CD4-positive, alpha-beta T cell treated with Interferon gamma for 1 hour (primary cell): ENCODE data around the gene MYO3B.

Source experiments
- DNase-seq: peaks from one replicate; pipeline ENCODE4 v3.0.0-alpha.2; 2020

The MYO3B gene

GRCh38 chr2:170213651-170214050 lies 35.7 kb downstream of the MYO3B start:
- no peak for DNase-seq

GRCh38 chr2:170214309-170214948 lies 36.5 kb downstream of the MYO3B start:
- DNase-seq = no peak

DNA sequence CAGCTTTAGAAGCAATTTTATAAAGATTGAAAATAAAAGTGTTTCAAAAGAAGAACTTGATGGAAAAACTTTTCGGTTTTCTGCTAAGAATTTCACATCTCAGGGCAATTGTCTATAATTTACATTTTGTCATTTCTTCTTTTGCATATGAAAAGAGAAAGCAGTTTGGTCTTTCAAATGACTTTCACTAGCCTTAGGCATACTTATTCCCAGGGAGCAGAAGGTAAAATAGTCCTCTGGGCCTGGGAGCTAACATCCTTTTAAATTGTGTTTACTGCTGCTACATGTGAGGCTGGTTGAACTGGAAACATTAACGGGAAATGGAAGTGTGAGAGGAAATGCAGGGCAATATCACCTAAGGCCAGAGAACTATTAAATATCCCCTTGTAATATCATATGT lies 37.1 kb downstream of the MYO3B start:
- DNase-seq = no peak

- DNase-seq = no peak
Measured at GRCh38 chr2:170216428-170216827, 38.5 kb downstream of the MYO3B start.

DNA sequence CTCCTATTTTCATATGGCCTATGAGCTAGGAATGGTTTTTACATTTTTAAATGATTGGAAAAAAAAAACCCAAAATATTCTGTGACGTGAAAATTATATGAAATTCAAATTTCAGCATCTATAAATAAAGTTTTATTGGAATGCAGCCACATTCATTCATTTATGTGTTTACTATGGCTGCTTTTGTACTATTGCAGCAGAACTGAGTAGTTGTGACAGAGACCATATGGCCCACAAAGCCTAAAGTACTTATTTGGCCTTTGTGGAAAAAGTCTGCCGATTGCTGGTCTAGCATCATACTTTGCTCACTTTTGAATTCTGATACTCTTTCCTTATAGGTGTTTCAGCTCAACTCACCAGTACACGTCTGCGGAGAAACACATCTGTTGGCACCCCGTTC lies 39.0 kb downstream of the MYO3B start:
- no peak for DNase-seq

GRCh38 chr2:170217778-170218251 lies 39.9 kb downstream of the MYO3B start:
- DNase-seq = no peak

- DNase-seq = no peak
Measured at GRCh38 chr2:170218456-170218855, 40.5 kb downstream of the MYO3B start.

DNA sequence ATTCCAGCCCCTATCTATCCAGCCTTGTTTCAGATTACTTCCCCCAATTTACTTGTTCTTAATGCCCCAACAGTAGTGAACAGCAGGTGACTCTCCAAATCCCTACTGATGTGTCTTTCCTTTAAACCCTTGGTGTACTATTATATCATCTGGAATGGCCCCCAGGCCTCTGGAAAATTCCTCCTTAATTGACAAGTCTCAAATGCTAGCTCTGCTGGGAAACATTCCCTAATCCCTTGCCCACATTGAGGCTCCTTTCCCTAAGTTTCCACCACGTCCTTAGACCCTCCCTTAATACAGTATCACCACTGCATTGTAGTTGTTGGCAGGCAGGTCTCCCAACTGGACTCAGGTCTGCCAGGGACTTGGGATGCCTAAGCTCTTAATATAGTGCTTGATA lies 41.0 kb downstream of the MYO3B start:
- DNase-seq = no peak

DNA sequence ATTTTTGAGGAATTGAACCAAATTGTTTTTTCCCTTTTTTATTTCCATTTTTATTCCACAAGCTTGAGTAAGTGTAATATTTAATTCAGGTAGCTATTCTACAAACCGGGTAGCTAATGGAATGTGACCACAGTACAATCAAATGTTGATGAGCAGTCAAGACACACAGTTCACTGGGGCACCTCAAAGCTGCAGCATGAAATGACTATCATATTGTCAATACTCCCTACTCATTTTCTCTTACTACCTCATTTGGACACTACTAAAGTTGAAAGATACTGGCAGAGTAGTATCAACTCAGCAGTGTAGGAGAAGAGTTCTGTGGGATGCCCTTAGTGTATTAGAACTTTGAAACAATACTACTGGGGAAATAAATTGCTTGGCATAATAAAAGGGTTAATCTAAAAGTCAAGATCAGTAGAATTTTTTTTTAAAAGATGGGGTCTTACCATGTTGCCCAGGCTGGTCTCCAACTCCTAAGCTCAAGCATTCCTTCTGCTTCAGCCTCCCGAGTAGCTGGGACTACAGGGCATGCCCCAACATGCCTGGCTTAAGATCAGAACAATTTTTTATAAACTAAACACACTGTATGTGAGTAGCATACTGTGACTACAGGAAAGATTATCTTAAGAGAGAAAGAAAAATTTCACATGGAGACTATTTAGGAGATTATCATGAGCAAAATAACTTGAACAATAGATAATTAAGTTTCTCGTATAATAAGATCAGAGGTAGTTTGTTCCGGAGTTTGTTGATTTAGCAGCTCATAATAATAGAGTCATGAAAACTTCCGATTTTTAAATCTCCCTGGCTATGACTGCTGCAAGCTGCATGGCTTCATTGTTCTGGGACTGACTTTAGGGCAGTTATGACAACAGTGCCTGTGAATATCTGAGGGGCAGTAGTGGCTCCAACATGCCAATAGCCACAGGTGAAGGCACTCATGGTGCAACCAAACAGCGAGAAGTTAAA lies 43.7 kb downstream of the MYO3B start:
- no peak for DNase-seq

DNA sequence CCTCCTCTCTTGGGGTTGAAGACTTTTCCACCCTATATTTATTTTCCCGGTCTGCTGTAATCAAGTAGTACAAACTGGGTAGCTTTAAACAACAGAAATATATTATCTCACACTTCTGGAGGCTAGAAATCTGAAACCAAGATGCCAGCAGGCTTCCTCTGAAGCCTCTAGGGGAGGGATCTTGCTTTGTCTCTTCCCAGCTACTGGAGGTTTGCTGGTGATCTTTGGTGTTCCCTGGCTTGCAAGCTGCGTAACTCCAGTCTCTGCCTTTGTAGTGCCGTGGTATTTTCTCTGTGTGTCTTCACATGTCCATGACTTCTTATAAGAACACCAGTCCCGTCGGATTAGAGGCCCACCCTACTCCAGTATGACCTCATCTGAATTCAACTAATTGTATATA lies 44.4 kb downstream of the MYO3B start:
- no peak for DNase-seq

DNA sequence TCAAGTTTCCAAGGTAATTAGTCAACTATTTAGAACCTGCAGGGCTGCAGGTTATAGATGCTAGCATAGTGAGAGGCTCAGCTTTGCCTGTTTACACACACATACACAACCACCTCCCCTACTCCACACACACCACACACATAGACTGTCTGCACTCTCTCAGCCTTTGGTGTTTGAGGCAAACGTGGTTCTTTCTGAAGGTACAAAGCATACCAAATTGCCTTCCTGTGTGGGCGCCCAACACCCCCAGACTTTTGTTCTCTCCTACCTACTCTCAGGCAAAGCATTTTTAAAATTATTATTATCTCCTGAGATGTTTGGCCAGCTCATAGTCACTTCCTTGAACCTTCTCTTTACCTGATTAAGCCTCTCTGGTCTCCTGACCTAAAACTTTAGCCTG lies 44.9 kb downstream of the MYO3B start:
- DNase-seq = no peak

DNA sequence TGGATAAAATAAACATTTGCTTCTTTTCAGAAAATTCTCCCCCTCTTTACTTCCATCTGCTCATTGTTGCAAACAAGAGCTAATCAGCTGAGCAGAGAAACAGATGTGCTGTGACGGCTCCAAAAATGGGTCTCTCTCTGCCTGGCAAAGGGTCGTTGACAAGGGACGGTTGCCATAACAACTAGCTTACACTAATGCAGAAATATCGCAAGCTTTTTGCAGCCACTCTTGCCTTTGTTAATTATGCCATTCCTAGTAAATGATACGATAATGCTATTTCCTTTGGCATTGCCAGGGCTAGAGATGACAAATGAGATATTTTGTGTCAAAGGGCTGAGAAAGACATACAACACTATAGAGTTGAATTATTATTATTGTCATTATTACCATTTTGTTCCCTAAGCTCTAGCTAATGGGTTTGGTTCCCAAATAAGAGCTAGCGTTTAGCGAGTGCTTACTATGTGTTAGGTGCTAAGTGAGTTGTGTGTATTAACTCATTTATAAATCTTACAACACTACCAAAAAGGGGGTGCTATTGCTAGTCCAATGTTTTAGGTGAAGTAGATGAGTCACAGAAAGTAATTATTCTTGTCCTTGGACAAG lies 46.8 kb downstream of the MYO3B start:
- DNase-seq = no peak

DNA sequence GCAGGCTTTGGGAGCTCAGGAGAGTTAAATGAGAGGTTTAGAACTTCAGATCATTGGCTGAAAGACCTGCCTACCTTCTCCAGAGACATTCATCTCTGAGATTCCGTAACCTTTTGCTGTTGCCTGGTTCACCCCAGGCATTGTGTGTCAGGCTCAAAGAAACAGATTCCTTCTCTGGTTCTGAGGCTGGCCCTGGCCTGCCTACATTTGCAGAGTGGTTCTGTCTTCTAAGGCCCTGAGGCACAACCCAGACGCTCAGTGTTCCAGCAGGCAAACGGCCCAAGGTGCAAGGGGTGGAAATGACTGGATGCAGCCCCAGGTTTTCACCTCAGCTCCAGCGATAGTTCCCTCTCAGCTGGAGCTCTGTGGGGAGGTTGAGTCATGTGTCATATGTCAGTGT lies 48.3 kb downstream of the MYO3B start:
- DNase-seq = no peak

DNA sequence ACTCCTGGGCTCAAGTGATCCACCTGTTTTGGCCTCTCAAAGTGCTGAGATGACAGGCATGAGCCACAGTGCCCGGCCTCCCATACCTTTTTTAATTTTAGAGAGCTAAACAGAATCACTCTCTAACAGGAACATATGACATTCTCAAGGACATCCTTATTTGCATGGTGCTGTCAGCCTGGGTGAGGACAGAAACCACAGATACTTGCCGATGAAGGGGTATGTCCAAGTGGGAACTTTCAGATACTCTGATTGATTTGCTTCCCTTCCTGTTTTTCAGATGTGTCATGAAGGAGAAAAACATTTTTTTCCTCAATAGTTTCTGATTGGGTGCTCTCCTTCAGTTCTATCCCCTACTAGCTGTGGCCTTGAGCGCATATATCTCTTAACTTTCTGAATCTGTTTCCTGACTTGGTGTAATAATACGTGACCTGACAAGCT lies 49.6 kb downstream of the MYO3B start:
- no peak for DNase-seq

DNA sequence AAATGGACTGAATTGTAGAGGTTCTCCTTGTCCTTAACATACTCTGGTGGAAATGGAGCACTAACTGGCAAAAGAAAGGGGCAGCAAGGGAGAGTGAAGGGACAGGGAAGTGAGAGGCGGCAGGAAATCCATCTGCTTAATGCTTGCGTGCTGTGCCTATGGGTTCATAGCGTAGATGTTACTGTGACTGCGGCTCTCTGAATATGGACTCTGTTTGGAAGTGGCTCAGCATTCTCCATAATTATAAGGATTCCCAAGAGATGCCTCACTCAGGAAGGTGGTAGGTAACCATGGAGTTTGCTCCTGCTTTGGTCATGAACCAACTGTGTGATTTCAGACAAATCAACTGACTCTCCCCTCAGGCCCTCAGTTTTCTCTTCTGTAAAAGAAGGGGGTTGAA lies 50.0 kb downstream of the MYO3B start:
- DNase-seq = no peak

DNA sequence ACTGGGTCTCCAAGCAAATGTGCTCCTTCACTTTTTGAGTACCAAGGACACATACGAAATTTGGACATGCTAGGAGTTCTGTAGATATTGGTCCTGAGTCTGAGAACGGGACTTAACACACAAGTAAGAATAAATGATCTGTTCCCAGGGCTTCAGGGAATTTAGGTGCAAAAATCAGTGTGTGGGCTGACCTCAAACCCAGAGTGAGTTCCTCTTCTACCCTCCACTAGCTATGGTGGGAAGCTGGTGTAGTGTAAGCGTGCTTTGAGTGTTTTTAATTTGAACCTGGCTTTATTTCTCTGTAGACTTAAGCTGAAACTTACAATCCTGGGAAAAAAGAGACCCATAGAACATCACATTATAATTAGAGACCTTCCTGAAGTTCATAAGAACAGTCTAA lies 50.5 kb downstream of the MYO3B start:
- DNase-seq = no peak

DNA sequence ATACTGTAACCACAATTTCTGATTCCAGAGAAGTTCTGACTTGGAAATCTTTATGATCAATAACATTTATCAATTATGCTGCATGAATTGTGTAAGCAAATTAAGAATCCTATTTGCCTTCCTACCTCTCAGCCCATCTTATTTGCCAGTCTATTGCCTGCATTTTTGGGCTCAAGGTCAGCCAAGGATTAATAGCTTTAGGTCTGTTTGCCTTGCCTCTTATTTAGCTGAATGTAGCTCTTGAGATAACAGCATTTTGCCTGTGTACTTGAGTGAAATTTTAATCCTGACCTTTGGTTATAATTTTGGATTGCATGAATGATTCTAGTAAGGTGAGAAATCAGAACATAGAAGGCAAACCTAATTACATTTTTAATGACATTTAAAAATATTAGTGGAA lies 51.2 kb downstream of the MYO3B start:
- no peak for DNase-seq

- no peak for DNase-seq
Measured at GRCh38 chr2:170229744-170230143, 51.8 kb downstream of the MYO3B start.

- DNase-seq = no peak
Measured at GRCh38 chr2:170235860-170236679, 58.1 kb downstream of the MYO3B start.

DNA sequence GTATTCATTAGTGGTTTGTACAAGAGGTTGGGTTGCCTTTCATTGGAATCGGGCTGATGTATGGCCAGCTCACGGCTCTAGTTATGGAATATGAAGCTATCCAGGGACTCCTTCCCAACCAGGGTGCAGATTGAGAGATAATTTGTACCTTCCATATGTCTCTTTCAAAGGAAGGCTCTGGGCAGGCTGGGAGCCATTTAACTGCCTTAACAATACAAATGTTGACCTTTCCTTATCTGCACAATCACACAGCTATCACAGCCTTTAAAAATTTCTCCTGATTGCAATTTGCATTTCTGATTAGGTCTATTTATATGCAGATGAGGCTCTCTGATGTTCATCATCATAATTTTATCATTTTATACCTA lies 58.7 kb downstream of the MYO3B start:
- DNase-seq = no peak

DNA sequence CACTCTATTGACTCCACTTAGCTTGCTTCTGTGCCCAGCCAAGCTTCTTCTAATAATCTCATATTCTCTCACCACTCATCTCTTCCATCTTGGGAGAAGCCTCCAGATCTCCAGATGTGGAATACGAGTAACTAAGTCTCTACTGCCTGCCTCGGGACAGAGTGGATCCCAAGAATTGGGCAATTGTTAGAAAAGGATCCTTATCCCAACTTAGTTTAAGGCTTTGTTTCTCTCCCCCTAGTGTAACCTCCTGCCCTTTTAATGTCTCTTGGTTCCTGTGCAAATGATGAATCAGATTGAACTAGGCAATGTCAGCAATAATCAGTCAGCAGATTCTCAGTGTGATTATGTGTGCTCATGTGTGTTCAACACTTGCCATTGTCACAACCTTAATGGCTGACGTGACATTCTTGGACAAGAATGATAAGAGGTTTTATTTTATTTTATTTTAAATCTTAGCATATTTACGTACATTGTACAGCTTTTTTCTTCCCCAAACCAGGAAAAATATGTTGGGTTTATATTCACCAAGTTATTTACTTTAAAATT lies 59.7 kb downstream of the MYO3B start:
- no peak for DNase-seq

- no peak for DNase-seq
Measured at GRCh38 chr2:170238776-170239175, 60.8 kb downstream of the MYO3B start.

DNA sequence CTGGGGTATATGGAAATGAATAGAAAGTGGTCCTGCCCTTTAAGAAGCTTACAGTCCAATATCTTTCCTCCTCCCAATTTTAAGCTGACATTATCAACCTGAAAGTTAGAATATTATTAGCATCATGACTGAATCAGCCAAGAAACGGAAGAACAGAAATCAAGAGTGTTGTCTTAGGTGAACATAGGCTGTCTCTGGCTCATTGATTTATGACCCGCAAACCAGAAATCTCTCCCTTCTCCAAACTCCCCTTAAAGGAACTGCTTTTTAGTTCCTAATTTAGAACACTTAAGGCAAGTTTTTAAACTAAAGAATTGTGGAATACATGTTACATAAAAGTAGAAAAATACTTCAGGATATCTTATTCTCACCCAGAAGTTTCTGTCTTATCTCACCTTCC lies 62.7 kb downstream of the MYO3B start:
- DNase-seq = no peak
